Cardiac muscle cell (in vitro differentiated cells and primary cell): ENCODE data around the gene IFT172. TPM values are rescaled to one million over a fixed set of nuclear protein-coding genes. Genes with fewer than 3 reads are reported as not detected.

Source experiments
- DNase-seq, 2 donors: peaks; one replicate each; pipeline versions ENCODE4 v3.0.0 to v3.0.0-alpha.2; 2010 to 2017; ENCODE audit warnings: low read depth in 1 of 2, low spot score in 1 of 2
- H3K27ac ChIP-seq: fragments of 200-600 bp; sonication (generic); 2 replicates; pipeline ENCODE4 v1.5.1; 2016
- H3K27me3 ChIP-seq: fragments of 200-600 bp; sonication (generic); 2 replicates; pipeline ENCODE4 v1.6.0; 2016; ENCODE audit warnings: control low read depth
- H3K36me3 ChIP-seq: fragments of 200-600 bp; sonication (generic); 2 replicates; pipeline ENCODE4 v1.5.1; 2016; ENCODE audit warnings: control low read depth
- H3K4me1 ChIP-seq: fragments of 200-600 bp; sonication (generic); 2 replicates; pipeline ENCODE4 v1.8.1; 2017; ENCODE audit warnings: low read depth, mild to moderate bottlenecking, mixed run types
- H3K4me3 ChIP-seq: fragments of 200-600 bp; sonication (generic); 2 replicates; pipeline ENCODE4 v1.5.1; 2016; ENCODE audit warnings: mild to moderate bottlenecking
- H3K9me3 ChIP-seq: fragments of 200-600 bp; sonication (generic); 2 replicates; pipeline ENCODE4 v1.5.1; 2017; ENCODE audit warnings: low read depth, mild to moderate bottlenecking, control low read depth
- CTCF ChIP-seq: IDR thresholded peaks from 2 replicates; pipeline ENCODE4 v1.5.1; 2012; ENCODE audit warnings: low read depth, mild to moderate bottlenecking, low read length
- polyA plus RNA-seq: library from polyadenylated mRNA; unstranded; fragments of >200 nt; fragmentation: Nextera tagmentation; extraction: Ambion mirVana; gene quantifications from 2 replicates; pipeline ENCODE4 v1.2.1, GENCODE V29; 2016
- total RNA-seq: library from RNA; depleted of rRNA; stranded (reverse); fragments of >200 nt; gene quantifications from 2 replicates; pipeline ENCODE4 v1.2.3, GENCODE V29; 2016

IFT172 gene
- total and polyA plus RNA-seq, 2 experiments from 2014 or later = 35.1 to 37.6 TPM

- Histone ChIP-seq H3K4me3 (no peak overlapping the region), H3K9me3 (no peaks in the 10 kb centered on the region), H3K4me1 (no peaks in the 10 kb centered on the region), H3K27ac (no peak overlapping the region), H3K27me3 (no peaks in the 10 kb centered on the region), H3K36me3 (peaks cover 33% of the 10 kb centered on the region)
- DNase-seq = no peak
- TF ChIP-seq CTCF = no peak
These were observed 46.6 kb downstream of the IFT172 start for GRCh38 chr2:27442920-27443282.

GRCh38 chr2:27441958-27442919 lies 47.3 kb downstream of the IFT172 start, which contains the start of gene KRTCAP3:
KRTCAP3 (plus strand) TSS chr2:27442381; CDS start chr2:27442413, 32 bp downstream.
- peak in 1 of 2 donors; percentile 66 for DNase-seq
- peaks cover 33% of the 10 kb centered on the region for H3K36me3 ChIP-seq
- H3K27me3 ChIP-seq = no peaks in the 10 kb centered on the region
- no peaks in the 10 kb centered on the region for H3K4me1 ChIP-seq
- TF ChIP-seq CTCF = no peak
- H3K9me3 ChIP-seq = no peaks in the 10 kb centered on the region
- no peak within 1 kb of the TSS for H3K27ac ChIP-seq
- H3K4me3 ChIP-seq = peak within 1 kb of the TSS; percentile 9

GRCh38 chr2:27441226-27441926 lies 48.2 kb downstream of the IFT172 start:
- no peak overlapping the region for H3K4me3 ChIP-seq
- no peaks in the 10 kb centered on the region for H3K4me1 ChIP-seq
- no peak overlapping the region for H3K27ac ChIP-seq
- no peak for DNase-seq
- no peaks in the 10 kb centered on the region for H3K9me3 ChIP-seq
- no peaks in the 10 kb centered on the region for H3K27me3 ChIP-seq
- H3K36me3 ChIP-seq = peaks cover 39% of the 10 kb centered on the region
- TF ChIP-seq CTCF = no peak

- no peak for DNase-seq
- Histone ChIP-seq H3K4me3 (no peak overlapping the region), H3K27me3 (no peaks in the 10 kb centered on the region), H3K36me3 (peaks cover 59% of the 10 kb centered on the region), H3K4me1 (peaks cover under 1% of the 10 kb centered on the region), H3K27ac (no peak overlapping the region), H3K9me3 (no peaks in the 10 kb centered on the region)
- no peak for TF ChIP-seq CTCF
These were observed 53.9 kb downstream of the IFT172 start for GRCh38 chr2:27435628-27436027.

- Histone ChIP-seq H3K36me3 (peaks cover 32% of the 10 kb centered on the region), H3K9me3 (no peaks in the 10 kb centered on the region), H3K4me1 (peaks cover 12% of the 10 kb centered on the region), H3K4me3 (no peak overlapping the region), H3K27ac (no peak overlapping the region), H3K27me3 (no peaks in the 10 kb centered on the region)
- no peak for TF ChIP-seq CTCF
- no peak for DNase-seq
These were observed 58.1 kb downstream of the IFT172 start for GRCh38 chr2:27431395-27431794.
